HG03039 (cell line): ENCODE data around the gene HOXD12.

Source experiments
- ATAC-seq: cut with Tn5 transposase; IDR thresholded peaks from one replicate; pipeline ENCODE4 v1.9.1; 2021; ENCODE audit warnings: mild to moderate bottlenecking, moderate library complexity; ENCODE audit not compliant: unreplicated experiment

The HOXD12 gene

DNA sequence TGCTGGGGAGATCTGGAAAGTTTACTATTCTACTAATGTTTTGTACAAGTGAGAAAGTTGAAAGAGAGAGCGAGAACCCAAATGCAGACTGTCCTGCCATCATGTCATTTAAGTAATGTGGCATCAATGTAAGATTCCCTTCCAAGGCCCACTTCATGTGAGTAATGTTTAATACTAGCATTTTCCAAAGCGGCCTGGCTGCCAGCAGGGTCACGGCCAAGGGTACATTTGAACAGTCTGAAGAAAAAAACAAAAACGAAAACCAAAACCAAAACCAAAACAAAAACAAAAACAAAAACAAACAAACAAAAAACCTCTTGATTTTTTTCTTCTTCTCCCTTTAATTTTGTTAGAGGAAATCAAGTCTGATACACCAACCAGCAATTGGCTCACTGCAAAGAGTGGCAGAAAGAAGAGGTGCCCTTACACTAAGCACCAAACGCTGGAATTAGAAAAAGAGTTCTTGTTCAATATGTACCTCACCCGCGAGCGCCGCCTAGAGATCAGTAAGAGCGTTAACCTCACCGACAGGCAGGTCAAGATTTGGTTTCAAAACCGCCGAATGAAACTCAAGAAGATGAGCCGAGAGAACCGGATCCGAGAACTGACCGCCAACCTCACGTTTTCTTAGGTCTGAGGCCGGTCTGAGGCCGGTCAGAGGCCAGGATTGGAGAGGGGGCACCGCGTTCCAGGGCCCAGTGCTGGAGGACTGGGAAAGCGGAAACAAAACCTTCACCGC is 19.2 kb downstream of the HOXD12 start:
- ATAC-seq: no peak

DNA sequence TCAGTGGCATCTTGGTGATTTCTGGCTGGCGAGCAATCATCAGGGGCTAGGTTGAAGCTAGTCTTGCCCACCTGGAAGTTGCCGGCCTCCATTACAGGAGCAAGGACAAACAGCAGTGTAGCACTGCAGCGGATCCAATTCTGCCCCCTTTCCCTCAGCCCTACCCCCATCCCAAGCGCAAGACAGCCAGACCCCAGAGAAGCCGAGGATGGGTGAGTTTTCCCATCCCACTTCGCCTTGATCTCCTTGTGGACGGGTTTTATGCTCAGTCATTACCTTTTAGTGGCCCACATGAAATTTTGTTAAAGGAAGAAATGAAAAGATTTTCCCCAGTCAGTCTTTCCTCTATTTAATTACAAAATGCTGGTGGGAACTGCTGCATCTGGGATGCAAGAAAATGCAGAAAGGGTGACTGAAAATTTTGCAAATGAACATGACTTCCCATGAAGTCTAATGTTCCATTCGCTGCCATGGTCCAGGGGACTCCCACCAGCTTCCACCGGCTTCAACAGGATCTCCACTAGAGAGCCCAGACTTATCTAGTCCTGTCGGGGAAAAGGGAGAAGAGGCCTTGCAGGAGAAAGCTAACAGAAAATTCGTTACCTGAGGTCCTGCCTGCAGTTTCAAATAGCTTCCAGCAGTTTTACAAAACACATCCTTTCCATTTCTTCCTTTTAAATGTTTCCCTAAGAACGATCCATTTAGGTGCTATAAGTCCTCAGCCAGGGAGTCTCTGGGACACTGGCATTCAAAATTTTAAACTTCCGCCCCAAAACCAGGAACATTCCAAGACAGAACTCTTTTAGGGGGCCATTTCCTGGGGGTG is 21.0 kb downstream of the HOXD12 start:
- no peak for ATAC-seq

DNA sequence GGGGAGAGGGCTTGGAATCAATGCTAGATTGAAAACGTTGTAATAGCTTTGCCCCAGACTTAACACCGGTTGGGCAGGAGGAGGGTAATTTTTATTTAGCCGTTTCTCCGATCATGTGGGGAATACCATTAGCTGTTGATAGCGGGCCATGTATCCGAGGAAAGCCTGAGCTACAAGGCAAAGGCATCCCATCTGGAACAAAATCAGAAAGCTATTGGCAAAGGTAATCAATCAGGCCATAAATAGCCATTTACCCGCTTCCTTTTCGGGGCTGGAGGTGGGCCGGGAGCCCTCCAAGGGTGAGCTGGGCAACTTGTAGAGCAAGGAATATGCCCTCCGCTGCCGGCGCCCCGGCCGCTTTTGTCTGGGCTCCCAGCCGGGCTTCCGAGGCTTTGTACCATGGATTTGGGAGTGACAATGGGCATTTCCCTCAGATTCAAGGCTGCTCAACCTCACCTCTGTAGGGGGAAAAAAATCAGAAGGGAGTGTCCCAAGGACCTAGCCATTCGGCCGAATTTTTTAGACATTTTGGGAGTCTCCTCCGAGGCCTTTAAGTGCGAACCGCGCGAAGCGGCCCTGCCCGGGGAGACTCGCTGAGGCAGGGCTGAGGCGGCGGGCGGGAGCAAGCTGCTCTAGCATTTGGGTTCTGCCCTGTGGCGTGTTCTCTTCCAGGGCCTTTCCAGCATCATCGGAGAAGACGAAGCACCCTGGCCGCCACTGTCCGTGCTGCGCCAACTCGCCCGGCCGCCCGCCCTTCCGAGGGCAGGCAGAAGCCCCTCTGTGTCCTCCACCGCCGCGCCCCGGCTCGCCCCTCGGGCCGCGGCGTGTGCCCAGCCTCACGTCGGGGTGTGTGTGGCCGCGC is 21.8 kb downstream of the HOXD12 start:
- ATAC-seq: no peak

DNA sequence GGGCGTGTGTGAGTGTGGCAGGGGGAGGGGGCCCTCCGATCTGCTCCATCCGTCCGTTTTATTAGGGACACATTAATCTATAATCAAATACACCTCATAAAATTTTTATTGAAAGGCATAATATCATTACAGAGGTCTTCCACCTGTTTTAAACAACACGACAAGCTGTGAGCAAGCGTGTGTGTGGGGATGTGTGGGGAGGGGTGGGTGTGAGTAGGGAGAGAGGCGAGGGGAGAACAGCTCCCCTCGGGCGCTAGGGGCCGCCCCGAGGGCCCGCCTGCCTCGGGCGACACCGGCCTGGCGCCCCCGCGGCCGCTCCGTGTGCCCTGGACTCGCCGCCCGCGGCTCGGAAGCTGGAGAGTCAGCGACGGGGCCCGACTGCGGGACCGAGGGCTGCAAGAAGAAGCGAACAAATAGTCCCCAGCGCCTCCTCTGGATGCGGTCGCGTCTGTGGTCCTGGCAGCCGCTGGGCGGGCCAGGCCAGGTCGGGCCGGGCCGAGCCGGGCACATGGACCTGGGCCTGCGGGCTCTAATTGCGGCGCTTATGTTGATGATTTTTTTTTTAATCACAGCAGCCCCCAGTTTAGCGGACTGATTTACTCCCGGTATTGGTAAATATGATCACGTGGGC is 22.6 kb downstream of the HOXD12 start:
- no peak for ATAC-seq

DNA sequence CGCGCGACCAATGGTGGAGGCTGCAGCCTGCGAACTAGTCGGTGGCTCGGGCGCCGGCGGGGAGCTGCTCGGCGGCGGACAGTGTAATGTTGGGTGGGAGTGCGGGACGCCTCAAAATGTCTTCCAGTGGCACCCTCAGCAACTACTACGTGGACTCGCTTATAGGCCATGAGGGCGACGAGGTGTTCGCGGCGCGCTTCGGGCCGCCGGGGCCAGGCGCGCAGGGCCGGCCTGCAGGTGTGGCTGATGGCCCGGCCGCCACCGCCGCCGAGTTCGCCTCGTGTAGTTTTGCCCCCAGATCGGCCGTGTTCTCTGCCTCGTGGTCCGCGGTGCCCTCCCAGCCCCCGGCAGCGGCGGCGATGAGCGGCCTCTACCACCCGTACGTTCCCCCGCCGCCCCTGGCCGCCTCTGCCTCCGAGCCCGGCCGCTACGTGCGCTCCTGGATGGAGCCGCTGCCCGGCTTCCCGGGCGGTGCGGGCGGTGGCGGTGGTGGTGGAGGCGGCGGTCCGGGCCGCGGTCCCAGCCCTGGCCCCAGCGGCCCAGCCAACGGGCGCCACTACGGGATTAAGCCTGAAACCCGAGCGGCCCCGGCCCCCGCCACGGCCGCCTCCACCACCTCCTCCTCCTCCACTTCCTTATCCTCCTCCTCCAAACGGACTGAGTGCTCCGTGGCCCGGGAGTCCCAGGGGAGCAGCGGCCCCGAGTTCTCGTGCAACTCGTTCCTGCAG is 23.3 kb downstream of the HOXD12 start, which contains the start of gene HOXD9:
Gene HOXD9, plus strand, starts transcription at position 37 of the 728 bp plus-strand sequence. Its CDS starts 50 bp downstream, at position 87.
- ATAC-seq: no peak

DNA sequence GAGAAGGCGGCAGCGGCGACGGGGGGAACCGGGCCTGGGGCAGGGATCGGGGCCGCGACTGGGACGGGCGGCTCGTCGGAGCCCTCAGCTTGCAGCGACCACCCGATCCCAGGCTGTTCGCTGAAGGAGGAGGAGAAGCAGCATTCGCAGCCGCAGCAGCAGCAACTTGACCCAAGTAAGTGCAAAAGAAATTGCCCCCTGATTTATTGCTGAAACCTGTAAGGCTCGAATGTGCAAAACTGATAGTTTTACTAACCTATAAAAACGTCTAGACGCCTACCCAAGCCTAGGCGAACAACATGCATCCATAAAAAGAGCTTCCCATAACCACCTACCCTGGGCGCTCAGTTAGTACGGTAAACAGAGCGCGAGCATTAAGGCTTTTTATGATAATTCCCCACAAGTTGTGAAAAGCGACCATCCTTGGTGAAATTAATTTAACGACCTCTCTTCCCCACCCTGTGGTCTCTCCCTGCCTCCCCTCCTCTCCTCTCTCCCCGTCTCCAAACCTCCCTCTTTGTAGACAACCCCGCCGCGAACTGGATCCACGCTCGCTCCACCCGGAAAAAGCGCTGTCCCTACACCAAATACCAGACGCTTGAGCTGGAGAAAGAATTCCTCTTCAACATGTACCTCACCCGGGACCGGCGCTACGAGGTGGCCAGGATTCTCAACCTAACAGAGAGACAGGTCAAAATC is 24.0 kb downstream of the HOXD12 start:
- no peak for ATAC-seq

DNA sequence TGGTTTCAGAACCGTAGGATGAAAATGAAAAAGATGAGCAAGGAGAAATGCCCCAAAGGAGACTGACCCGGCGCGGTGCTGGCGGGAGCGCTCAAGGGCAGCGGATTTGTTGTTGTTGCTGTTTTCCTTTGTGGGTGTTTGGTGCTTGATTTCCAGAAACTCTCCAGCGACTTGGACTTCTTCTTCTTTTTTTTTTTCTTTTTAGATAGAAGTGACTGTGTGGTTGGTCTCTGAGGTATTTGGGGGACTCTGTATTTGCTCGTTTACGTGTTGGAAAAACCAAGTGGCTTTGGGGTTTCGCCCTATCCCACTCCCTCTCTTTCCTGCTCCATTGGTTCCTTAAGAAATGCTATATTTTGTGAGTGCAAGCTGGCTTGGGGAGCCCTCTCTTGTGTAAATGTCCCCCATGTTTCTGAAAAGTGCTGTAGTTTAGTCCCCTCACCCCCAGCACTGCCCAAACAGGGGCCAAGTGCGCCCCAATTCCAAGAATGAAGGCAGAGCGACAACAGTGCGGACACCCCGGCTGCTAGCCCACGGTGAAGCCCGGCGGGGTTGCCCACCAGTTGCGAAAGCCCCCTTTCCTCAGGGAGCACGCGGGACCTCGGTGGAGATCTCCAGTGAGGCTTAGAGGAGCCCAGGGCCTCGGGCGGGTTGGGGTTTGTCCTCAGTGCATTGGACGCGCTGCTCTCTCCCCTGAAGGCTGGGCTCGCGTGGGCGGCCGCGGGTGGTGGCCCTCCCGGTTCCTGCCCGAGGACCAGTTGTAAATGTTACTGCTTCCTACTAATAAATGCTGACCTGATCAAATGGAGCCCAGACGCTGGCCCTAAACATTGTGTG is 24.7 kb downstream of the HOXD12 start:
- no peak for ATAC-seq

DNA sequence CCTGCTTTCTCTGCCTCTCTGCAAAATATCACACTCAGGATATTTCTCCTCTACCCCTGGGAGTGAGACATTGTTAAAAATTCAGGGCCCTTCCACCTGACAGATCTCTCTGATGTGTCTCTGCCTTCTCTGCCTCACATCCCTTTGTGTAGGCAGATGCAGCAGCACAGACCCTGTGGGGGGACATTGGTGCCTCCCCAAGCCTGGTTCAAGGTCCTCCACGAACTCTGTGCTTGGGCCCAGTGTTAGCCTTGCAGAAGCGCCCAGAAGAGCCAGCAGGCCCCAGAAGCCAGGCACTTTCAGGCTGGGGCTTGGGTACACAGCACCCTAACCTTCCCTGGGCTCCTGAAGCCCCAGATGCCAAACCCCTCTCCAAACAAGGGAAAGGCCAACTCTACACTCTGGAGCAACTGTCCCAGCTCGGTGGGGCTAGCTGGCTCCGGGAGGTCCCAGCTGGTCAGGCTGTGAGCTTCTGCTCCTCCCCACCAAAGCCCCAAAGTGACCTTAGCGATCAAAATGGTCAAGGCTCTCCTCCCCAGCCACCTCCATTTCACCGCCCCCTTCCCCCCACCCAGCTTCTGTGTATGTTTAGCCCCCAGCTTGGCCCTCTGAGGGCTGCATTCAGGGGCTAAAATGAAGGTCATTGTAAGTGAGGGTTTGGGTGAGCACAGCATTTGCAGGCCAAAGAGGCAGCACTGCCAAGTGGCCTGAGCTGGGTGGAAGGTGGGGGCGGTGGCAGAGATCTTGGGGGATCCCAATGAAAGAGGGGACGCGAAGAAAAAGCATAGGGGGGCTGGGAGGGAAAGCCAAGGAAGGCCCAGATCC is 25.6 kb downstream of the HOXD12 start:
- no peak for ATAC-seq

DNA sequence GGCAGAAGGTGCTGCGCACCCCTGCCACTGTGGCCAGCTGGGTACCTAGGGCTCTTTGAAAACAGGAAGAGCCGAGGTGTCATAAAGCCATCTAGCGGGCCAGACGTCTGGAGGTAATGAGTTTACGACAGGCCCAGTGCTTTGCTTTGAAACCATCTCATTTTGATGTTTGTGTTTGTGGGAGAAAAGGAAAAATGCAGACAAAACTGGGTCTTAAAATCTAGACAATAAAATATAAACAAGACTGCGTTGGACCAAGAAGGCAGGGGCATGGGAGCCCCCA is 26.1 kb downstream of the HOXD12 start:
- ATAC-seq: no peak

DNA sequence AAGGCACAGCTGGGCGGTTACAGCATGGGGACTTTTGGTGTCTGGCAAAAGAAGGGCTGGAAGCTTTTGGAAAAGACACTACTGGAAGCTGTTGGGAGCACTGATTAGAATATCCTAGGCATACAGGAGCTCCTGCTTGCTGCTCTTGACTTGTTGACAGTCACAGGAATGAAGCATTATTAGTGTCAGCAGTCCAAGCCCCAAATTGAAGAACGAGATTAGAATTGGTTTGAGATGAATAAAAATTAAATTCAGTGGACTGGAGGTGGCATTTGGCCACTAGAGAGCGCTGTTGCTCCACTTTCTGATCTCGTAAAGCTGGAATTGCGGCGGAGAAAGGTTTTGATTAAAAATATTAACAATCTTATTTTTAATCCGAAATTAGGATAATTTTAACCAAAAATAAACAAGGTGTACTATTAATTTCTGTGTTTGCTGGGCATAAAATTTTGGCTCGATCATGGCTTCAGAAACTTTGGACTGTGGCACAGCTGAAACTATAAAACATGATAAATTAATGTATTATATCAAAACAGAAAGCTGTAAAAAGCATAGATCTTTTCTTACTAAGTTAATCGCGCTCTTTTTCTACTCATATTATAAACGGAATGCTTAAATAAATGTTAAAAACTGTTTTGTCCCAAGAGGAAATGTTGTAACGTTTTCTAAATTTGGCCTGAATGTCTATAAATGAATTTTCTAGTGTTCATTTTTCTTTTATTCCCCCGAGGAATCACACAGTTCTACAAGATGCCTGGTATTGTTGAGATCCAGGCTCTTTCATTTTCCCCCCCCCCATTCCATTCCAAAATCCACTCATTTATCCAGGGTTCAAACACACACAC is 27.6 kb downstream of the HOXD12 start:
- no peak for ATAC-seq

DNA sequence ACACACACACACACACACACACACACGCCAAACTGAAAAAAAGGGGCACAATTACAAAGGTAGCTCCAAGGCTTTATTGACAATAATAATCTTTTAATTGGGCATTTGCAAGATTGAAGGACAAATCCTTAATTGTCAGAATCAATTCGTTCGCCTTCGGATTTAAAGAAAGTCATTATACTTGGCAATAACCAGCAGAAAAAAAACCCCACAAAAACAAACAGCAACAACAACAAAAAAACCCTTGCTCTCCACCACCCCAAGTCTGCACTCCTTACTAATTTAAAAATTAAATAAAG is 28.1 kb downstream of the HOXD12 start:
- no peak for ATAC-seq

DNA sequence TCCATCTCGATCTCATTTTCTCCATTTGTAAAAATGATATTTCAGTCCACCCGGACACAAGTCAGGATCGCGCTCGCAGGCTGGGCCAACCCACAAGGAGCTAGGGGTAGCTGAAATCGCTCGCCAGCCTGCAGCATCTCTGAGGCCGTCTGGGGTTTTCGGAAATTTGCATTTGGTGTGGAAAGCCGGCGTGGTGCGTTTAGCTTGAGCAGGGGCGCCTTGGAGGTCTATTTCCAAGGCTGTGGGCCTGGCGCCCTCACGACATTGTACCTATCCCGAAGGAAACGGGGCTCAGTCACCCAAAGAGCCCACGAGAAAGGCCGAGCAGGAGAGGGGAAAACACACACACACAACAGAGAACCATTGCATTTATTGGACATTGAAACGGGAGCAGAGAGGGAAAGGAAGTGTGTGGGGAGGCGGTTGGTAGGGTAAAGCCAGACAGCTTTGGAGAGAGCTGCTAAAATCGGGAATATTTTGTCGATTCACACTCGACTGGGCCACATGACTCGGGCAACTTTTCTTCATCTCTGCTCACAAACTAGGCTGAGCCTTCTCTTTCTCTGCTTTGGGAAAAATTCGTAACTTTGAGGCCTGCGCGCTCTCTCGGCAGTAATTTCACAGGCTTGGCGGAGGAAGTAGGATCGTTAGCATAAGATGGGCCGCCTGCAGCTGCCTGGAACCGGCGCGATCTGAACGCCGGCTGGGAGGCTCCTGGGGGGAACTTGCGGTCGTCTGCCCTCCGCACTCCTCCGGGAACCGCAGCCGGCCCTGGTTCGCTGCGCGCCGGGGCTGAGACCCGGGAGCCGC is 28.8 kb downstream of the HOXD12 start:
- ATAC-seq: no peak

DNA sequence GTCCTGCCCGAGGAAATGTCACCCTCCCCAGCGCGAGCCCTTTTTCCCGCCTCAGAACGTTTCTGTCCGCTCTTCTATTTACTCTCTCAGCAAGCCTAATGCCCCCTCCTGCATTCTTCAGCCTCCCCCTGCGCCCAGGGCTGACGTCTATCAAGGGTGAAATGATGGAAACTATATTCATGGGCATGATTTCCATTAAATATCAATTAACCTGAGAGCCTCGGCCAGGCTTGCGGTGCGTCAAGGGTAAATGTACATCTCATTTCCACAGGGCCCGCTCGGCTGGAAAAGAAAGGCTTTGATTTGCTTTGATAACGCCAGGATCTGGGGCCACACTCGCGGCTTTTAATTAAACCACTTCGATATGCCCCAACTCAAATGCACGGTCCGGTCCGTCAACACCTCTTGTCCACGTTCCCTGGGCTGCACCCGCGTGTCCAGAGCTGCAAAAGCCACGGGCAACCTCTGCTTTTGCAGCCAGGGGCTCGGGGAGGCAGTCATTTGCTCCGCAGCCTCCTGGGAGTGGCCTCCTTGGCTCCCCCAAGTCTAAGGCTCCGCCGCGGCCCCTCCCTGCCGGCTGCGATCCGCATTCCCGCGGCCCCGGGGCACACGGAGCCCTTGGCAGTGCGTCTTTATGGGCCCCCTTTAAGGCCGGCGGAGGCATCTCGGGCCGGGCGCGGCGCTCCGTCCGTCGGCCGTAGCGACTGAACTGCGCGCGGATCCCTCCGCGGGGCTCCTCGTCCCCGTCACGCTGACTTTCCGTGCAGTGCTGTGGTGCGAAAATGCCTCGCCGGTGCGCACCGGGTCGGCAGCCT is 29.6 kb downstream of the HOXD12 start, which contains the start of gene HOXD8:
Gene HOXD8, plus strand, starts transcription at position 724 of the 815 bp plus-strand sequence. CDS start 662 bp downstream, outside the sequence.
- ATAC-seq: no peak

DNA sequence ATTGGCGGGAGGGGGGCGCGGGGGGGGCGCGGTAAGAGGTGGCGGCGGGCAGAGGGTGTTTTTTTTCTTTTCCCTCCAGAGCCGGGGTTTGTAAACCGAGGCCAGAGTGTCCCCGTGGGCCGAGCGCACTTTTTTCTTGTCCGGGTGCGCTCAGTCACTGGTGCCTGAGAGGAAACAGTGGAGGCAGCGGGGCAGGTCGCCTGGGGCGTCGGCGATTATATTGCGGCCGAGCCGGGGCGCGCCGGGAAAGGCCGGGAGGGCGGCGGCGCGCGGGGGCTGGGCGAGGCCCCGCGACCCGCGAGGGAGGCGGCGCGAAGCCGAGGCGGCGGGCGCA is 30.2 kb downstream of the HOXD12 start:
- ATAC-seq: no peak

DNA sequence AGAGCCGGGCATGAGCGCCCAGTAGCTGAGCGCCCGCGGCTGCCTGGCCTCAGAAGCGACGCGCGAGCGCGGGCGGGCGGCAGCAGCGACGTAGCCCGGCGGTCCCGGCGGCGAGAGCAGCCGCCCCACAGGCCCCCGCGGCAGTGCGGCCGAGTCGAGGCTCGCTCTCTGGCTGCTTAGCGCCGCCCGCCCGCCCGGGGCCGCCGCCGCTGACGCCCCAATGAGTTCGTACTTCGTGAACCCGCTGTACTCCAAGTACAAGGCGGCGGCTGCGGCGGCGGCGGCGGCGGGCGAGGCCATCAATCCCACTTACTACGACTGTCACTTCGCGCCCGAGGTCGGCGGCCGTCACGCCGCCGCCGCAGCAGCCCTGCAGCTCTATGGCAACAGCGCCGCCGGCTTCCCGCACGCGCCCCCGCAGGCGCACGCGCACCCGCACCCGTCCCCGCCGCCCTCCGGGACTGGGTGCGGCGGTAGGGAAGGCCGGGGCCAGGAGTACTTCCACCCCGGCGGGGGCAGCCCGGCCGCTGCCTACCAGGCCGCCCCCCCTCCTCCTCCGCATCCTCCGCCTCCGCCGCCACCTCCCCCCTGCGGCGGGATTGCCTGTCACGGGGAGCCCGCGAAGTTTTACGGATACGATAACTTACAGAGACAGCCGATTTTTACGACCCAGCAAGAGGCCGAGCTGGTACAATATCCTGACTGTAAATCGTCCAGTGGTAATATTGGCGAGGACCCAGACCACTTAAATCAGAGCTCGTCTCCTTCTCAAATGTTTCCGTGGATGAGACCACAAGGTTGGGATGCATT is 30.8 kb downstream of the HOXD12 start:
- ATAC-seq: no peak
